ENCODE data around the gene CHMP2A. TPM values are rescaled to one million over a fixed set of nuclear protein-coding genes. Genes with fewer than 3 reads are reported as not detected.
A peak's percentile ranks its signal among the peaks of the same experiment; 100 is the strongest.

The CHMP2A gene
- total RNA-seq, 1 donor from 2014 or later = 154 TPM

- Histone ChIP-seq H3K9me3 (no peaks in the 10 kb centered on the region), H3K27ac (peak overlapping the region; percentile 98 to 99), H3K4me1 (peaks cover 22 to 40% of the 10 kb centered on the region in 2 donors), H3K36me3 (peaks cover 25 to 33% of the 10 kb centered on the region in 2 donors), H3K27me3 (no peaks in the 10 kb centered on the region), H3K4me3 (peak overlapping the region; percentile 67 to 75)
- TF ChIP-seq CTCF (IDR thresholded peaks at IDR 0.05) = no peak
- intact Hi-C loops (cut with DNase I) = no loop called here
- no peak for DNase-seq (ENCODE audit: low spot score in 2 of 2)
Measured at GRCh38 chr19:58556622-58557220, 1.8 kb upstream of the CHMP2A start.

GRCh38 chr19:58555920-58556621, 1.2 kb upstream of the CHMP2A start:
- DNase-seq (ENCODE audit: low spot score in 2 of 2) = peak in 1 of 2 donors; percentile 61
- Histone ChIP-seq H3K27me3 (no peaks in the 10 kb centered on the region), H3K27ac (peak overlapping the region; percentile 92 to 99), H3K9me3 (no peaks in the 10 kb centered on the region), H3K4me3 (peak overlapping the region in 1 of 2 donors; percentile 80), H3K36me3 (peaks cover 31 to 39% of the 10 kb centered on the region in 2 donors), H3K4me1 (peaks cover 22 to 37% of the 10 kb centered on the region in 2 donors)
- intact Hi-C loops (cut with DNase I) = loop anchor here (1.0 to 2.0 kb wide), 2 partner anchors 37 to 116 kb away; partner anchors contain the start of genes ZBTB45 and ZNF132
- TF ChIP-seq CTCF (IDR thresholded peaks at IDR 0.05) = no peak

- Histone ChIP-seq H3K36me3 (peaks cover 37 to 46% of the 10 kb centered on the region in 2 donors), H3K4me3 (peak overlapping the region; percentile 72 to 80)
Measured at GRCh38 chr19:58555369-58555885, 522 bp upstream of the CHMP2A start.

GRCh38 chr19:58553799-58554493, 959 bp downstream of the CHMP2A start:
- H3K27me3 ChIP-seq = no peaks in the 10 kb centered on the region
- no peaks in the 10 kb centered on the region for H3K9me3 ChIP-seq
- peak in 1 of 2 donors; percentile 62 for DNase-seq (ENCODE audit: low spot score in 2 of 2)
- TF ChIP-seq CTCF (IDR thresholded peaks at IDR 0.05) = no peak
- peaks cover 19 to 32% of the 10 kb centered on the region in 2 donors for H3K4me1 ChIP-seq
- intact Hi-C loops (cut with DNase I) = loop anchor here (1.0 to 2.0 kb wide), 2 partner anchors 10 to 35 kb away; partner anchors contain the start of genes TRIM28 and ZBTB45
- peak overlapping the region; percentile 92 to 99 for H3K27ac ChIP-seq
- peaks cover 52 to 61% of the 10 kb centered on the region in 2 donors for H3K36me3 ChIP-seq
- peak overlapping the region; percentile 72 to 80 for H3K4me3 ChIP-seq

More at GRCh38 chr19:58555369-58555885, 522 bp upstream of the CHMP2A start:
- no peaks in the 10 kb centered on the region for H3K27me3 ChIP-seq
- no peak for DNase-seq (ENCODE audit: low spot score in 2 of 2)
- H3K4me1 ChIP-seq = peaks cover 22 to 37% of the 10 kb centered on the region in 2 donors
- H3K9me3 ChIP-seq = no peaks in the 10 kb centered on the region
- intact Hi-C loops (cut with DNase I) = loop anchor here (1.0 to 2.0 kb wide), 2 partner anchors 37 to 115 kb away; partner anchors contain the start of genes ZBTB45 and ZNF132
- no peak for TF ChIP-seq CTCF (IDR thresholded peaks at IDR 0.05)
- H3K27ac ChIP-seq = peak overlapping the region; percentile 92 to 99

- no peak for TF ChIP-seq CTCF (IDR thresholded peaks at IDR 0.05)
- H3K27me3 ChIP-seq = no peaks in the 10 kb centered on the region
- DNase-seq (ENCODE audit: low spot score in 2 of 2) = no peak
- H3K4me3 ChIP-seq = no peak overlapping the region
- intact Hi-C loops (cut with DNase I) = no loop called here
- H3K36me3 ChIP-seq = peaks cover 64 to 73% of the 10 kb centered on the region in 2 donors
- no peak overlapping the region for H3K27ac ChIP-seq
- peaks cover 19 to 32% of the 10 kb centered on the region in 2 donors for H3K4me1 ChIP-seq
- no peaks in the 10 kb centered on the region for H3K9me3 ChIP-seq
Measured at GRCh38 chr19:58552655-58553054, 2.2 kb downstream of the CHMP2A start.
